T follicular helper cell (primary cell): ENCODE measurements around the gene FGFBP1.

Experiments used
- DNase-seq: peaks from one replicate; pipeline ENCODE4 v3.0.0-alpha.2; 2020; ENCODE audit warnings: low read depth

FGFBP1 gene

DNA sequence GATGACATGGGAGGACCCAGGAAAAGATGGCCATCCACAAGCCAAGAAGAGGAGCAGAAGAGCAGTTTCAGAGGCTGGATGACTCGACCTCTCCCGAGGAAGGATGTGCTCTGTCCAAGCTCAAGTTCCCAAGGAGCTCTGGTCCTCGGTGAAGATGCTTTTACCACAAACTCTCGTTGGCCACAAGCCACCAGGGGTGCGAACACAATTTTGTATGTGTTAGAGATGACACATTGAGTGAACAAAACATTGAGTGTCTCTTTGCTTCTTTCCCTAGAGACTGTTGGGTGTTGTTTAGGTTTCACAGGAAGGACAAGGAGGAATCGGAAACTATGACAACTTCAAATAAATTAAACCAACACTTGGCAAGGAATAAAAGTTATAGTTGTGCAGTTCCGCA is 26.3 kb downstream of the FGFBP1 start:
- no peak for DNase-seq

DNA sequence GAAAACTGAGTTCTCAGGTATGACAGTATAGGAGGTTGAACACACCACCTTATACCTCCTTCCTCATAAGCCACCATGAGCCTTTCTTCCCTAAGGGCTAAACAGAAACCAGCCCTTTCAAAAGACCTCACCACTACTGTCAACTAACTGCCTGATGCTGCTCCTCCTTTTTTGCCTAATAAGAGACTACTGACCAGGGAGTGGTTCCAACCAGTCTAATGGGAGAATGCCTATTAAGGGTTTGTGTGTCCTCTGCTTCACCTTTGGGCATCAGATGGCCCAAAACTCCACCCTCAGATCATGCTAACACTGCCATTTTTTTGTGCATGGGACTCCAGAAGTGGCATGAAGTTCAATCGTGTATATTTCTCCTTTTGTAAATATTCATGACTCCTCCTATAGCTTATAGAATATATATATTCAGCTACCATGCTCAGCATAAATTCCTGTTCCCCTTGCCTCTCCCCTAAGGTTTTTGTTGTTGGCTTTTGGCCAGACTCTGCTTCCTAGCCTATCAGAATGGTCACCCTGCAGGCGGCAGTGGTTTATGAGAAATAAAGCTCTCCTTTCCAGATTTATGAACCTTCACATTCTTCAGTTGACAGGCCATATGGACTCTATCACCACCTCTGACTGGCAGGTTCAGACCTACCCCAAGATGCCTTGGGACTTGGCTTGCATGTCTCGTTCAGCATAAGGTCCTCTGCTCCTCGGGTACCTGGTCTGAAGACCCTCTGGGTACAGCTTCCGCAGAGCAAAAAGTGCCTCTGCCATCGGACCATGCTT is 28.2 kb downstream of the FGFBP1 start:
- no peak for DNase-seq

- DNase-seq, result no peak
Observed at GRCh38 chr4:15907430-15907829, 31.1 kb downstream of the FGFBP1 start.

DNA sequence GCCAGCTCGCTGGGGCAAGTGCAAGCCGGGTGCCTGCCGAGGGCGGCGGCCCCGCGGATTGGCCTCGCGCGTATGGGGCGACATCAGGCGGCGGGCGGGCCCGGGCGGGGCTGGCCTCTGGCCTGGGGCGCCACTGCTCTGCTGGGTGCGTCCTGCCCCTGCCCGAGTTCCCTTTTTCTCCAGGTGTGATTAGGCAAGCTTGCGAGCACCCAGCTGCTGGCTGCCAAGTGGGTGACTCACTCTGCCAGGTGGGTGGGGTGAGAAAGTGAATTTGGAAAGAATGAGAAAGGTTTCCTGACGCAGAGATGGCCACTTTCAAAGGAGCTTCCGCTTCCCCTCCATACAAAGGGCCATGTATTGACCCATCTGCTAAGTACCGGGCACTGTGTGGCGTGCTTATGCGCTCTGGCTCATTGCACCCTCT is 32.5 kb downstream of the FGFBP1 start:
- no peak for DNase-seq

DNA sequence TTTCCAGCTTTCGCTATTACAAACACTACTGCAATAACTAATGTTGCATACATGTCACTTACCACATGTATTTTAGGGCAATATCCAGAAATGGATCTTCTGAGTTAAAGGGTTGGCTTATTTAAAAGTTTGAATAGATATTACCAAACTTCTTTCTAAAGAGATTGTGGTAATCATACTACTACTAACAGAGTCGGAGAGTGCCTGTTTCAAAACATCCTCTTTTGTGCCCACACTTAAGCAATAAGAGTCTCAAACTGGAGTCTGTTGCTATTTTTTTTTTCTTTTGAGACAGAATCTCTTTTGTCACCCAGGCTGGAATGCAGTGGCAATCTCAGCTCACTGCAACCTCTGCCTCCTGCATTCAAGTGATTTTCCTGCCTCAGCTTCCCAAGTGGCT is 35.8 kb downstream of the FGFBP1 start:
- DNase-seq, result no peak

- DNase-seq, result no peak
Observed at GRCh38 chr4:15901998-15902397, 36.5 kb downstream of the FGFBP1 start.

- no peak for DNase-seq
Observed at GRCh38 chr4:15901007-15901406, 37.5 kb downstream of the FGFBP1 start.

DNA sequence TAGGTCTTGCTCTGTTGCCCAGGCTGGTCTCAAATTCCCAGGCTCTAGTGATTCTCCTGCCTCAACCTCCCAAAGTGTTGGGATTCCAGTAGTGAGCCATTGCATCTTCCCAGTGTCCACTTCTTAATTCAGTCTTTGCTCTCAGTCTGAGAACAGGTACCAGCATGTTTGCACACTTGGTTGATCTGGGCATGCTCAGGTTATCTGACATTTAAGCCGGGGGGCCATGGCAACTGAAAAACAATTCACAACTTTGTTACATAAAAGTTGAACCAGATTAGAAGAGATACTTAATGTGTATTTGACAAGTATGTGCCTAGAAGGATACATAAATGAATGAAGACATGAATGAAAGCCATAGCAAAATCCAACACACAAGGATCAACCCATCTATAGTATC is 39.0 kb downstream of the FGFBP1 start:
- DNase-seq, result no peak

DNA sequence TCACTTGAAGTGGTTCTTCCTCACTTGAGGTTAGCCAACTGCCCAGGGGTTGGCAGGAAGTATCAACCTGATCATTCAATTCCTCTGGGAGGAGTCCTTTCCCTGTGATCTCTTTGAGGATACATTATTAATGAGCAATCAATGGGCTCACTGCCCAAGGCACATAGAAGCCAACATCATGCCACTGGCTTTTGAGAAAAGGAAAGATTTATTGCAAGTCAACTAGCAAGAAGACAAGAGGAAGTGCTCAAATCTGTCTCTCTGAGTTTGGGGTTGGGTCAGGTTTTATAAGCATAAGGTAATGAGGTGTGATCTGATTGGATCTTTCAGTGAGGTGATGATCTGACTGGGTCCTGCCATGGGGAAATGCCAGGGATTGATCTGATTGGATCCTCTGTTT is 39.6 kb downstream of the FGFBP1 start:
- no peak for DNase-seq

- no peak for DNase-seq
Observed at GRCh38 chr4:15897577-15897976, 41.0 kb downstream of the FGFBP1 start.

- no peak for DNase-seq
Observed at GRCh38 chr4:15894921-15895916, 43.3 kb downstream of the FGFBP1 start.

DNA sequence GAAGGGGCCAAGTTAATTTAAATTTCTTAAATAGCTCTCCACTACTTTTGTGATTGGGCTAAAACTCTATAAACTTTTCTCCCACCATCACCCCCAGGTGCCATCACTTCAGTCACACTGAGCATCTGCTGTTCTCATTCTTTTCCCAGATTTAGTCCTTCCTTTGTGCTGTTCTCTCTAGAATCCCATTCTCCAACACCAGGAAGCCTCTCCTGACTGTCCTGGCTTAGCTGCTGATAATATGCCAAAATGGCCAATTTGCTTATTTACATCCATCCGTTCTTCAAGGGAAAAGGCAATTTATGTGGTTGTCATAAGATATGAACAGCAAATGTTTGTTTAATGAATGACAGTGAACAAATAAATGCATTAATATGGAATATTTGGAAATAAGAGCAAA is 44.1 kb downstream of the FGFBP1 start:
- no peak for DNase-seq

GRCh38 chr4:15893962-15894361 is 44.6 kb downstream of the FGFBP1 start:
- no peak for DNase-seq

GRCh38 chr4:15891312-15891711 is 47.2 kb downstream of the FGFBP1 start:
- DNase-seq, result no peak

DNA sequence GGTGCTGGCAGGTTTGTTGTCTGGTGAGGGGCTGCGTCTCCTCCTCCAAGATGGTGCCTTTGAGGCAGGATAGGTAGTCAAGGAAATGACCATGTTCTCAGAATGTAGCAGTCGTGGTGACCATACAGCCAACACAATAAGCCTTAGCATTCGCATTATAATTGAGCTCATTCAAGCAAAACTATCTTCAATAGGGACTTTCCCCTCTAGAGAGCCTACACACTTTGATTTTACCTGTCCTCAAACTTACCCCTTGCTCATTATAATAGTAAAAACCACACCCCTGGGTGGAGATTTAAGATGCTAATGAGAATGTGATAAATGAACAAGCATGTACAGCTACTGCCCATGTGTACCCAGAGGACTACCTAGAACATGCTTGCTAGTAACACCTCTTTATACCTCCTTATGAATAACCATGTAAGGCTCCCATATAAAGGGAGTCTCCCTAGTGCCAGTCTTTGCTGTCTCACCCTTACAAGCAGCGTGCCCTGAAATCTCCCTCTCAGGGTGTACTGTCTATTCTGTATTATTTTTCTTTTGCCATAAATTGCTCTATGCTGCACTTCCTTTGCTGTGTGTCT is 48.2 kb downstream of the FGFBP1 start:
- no peak for DNase-seq

DNA sequence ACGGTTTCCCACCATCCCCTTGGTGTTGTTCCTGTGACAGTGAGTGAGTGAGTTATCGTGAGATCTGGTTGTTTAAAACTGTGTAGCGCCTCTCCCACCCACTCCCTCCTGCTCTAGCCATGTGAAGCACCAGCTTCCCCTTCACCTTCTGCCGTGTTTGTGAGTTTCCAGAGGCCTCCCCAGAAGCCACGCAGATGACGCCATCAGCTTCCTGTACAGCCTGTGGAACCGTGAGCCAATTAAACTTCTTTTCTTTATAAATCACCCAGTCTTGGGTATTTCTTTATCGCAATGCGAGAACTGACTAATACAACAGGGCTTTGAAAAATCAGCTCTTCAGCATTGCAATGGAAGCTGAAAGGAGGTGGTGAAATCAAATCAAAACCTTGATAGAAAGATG is 50.0 kb downstream of the FGFBP1 start:
- no peak for DNase-seq
